ENCODE results near the gene SVEP1. TPM values are rescaled to one million over a fixed set of nuclear protein-coding genes. Genes with fewer than 3 reads are reported as not detected.
"Not testable (repeated sequence)": the region's sequence is repeated elsewhere in the genome, so short reads cannot be mapped to it uniquely, and the experiment has no call there.

The SVEP1 gene
- total RNA-seq, 6 experiments from 2014 or later, result 4.0 to 6.8 (median 5.8) TPM

DNA sequence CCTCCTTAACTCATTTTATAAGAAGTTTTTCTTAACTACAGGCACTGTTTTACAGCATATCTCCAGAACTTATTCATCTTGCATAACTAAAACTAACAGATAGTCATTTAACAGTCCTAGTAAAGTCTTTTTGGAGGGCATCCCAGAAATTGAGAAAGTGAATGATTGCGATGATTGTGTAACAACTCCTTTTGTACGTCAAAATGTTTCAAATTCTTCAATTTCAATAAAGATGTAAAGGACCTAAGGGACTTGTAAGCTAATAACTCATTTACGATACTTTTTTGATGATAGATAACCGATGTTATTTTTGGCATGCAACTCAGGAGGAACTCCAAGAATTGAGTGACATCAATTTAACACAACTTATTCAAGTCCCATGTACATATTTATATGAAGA lies 42.7 kb downstream of the SVEP1 start:
- H3K36me3 Mint-ChIP-seq (ENCODE audit: low read depth), result no peaks in the 10 kb centered on the region; the same call in 1 of the 2 replicates
- peak; percentile 65 for DNase-seq
- H3K4me1 Mint-ChIP-seq (ENCODE audit: low read depth), result peaks cover 41% of the 10 kb centered on the region
- no peak overlapping the region for H3K4me3 Mint-ChIP-seq
- H3K9me3 Mint-ChIP-seq, result no peaks in the 10 kb centered on the region
- peaks cover 7% of the 10 kb centered on the region; the same call in 1 of the 2 replicates for H3K27me3 Mint-ChIP-seq (ENCODE audit: insufficient read depth)
- TF ChIP-seq, protein P1, sequence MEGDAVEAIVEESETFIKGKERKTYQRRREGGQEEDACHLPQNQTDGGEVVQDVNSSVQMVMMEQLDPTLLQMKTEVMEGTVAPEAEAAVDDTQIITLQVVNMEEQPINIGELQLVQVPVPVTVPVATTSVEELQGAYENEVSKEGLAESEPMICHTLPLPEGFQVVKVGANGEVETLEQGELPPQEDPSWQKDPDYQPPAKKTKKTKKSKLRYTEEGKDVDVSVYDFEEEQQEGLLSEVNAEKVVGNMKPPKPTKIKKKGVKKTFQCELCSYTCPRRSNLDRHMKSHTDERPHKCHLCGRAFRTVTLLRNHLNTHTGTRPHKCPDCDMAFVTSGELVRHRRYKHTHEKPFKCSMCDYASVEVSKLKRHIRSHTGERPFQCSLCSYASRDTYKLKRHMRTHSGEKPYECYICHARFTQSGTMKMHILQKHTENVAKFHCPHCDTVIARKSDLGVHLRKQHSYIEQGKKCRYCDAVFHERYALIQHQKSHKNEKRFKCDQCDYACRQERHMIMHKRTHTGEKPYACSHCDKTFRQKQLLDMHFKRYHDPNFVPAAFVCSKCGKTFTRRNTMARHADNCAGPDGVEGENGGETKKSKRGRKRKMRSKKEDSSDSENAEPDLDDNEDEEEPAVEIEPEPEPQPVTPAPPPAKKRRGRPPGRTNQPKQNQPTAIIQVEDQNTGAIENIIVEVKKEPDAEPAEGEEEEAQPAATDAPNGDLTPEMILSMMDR (IDR thresholded peaks at IDR 0.05), result no peak
- no peak overlapping the region for H3K27ac Mint-ChIP-seq

DNA sequence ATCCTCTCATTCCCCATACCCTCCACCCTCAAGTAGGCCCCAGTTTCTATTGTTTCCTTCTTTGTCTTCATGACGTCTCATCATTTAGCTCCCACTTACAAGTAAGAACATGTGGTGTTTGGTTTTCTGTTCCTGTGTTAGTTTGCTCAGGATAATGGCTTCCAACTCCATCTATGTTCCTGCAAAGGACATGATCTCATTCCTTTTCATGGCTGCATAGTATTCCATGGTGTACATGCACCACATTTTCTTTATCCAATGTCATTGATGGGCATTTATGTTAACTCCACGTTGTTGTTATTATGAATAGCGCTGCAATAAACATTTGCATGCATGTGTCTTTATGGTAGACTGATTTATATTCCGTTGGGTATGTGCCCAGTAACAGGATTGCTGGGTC lies 45.4 kb downstream of the SVEP1 start:
- H3K9me3 Mint-ChIP-seq; H3K36me3 Mint-ChIP-seq (ENCODE audit: low read depth); H3K4me3 Mint-ChIP-seq; H3K27ac Mint-ChIP-seq; DNase-seq; H3K27me3 Mint-ChIP-seq (ENCODE audit: insufficient read depth): not testable (repeated sequence)
- H3K4me1 Mint-ChIP-seq (ENCODE audit: low read depth), result peaks cover 48% of the 10 kb centered on the region

DNA sequence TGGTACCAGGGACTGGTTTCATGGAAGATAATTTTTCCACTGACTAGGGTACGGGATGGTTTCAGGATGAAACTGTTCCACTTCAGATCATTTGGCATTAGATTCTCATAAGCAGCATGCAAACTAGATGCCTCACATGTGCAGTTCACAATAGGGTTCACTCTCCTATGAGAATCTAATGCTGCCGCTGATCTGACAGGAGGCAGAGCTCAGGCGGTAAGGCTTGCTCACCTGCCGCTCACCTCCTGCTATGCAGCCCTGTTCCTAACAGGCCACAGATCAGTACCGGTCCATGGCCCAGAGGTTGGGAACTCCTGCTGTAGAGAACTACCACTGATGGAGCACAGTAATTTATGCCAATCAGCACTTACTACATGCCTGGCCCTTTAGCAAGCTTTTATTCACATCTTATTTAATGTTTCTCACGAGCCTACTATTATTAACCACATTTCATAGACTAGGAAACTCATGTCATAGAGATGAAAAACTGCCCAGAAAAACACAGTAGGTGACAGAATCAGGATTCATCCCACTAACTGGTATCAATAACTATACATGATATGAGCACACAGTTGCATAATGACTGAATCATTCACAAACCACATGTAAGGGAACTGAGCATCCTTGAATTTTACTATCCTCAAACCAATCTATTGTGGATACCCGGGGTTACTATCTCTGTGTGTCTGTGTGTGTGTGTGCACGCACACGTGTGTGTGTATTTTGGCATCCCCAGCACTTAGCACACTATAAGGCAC lies 46.5 kb downstream of the SVEP1 start:
- Mint-ChIP-seq H3K27me3 (ENCODE audit: insufficient read depth) (peaks cover 4% of the 10 kb centered on the region; the same call in 1 of the 2 replicates), H3K9me3 (no peaks in the 10 kb centered on the region), H3K4me1 (ENCODE audit: low read depth) (peaks cover 37% of the 10 kb centered on the region), H3K4me3 (no peak overlapping the region), H3K36me3 (ENCODE audit: low read depth) (peaks cover 5% of the 10 kb centered on the region; the same call in 1 of the 2 replicates), H3K27ac (no peak overlapping the region)
- TF ChIP-seq, protein P1 (IDR thresholded peaks at IDR 0.05), result no peak
- DNase-seq, result no peak

DNA sequence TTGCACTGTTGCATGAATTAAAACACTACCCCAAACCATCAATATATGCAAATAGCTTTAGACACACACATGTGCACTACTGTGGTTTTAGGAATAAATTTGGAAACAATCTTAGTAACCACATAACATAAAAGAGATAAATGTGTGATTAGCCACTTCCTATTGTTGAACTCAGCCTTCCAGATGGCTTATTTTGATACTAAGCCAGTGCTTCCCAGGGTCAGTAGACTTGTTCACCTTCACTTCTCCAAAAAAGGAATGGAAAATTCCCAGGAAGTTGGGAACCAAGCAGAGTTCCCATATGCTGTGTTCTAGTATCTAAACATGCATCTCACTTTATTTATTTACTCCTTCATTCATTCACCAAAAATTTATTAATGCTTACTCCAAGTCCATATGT lies 47.8 kb downstream of the SVEP1 start:
- Mint-ChIP-seq H3K9me3 (no peaks in the 10 kb centered on the region), H3K27me3 (ENCODE audit: insufficient read depth) (peaks cover 4% of the 10 kb centered on the region; the same call in 1 of the 2 replicates), H3K36me3 (ENCODE audit: low read depth) (peaks cover 5% of the 10 kb centered on the region; the same call in 1 of the 2 replicates), H3K27ac (no peak overlapping the region), H3K4me3 (no peak overlapping the region), H3K4me1 (ENCODE audit: low read depth) (peaks cover 26% of the 10 kb centered on the region)
- no peak for DNase-seq
- TF ChIP-seq, protein P1 (IDR thresholded peaks at IDR 0.05), result no peak

DNA sequence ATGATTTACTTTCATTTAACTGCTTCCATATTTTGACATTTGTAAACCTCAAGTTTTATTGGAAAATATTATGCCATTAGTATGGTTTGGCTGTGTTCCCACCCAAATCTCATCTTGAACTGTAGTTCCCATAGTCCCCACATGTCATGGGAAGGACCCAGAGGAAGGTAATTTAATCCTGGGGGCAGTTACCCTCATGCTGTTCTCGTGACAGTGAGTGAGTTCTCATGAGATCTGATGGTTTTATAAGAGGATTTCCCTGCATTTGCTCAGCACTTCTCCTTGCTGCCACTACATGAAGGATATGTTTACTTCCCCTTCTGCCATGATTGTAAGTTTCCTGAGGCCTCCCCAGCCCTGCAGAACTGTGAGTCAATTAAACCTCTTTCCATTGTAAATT lies 48.3 kb downstream of the SVEP1 start:
- H3K4me3 Mint-ChIP-seq, result not testable (repeated sequence)

DNA sequence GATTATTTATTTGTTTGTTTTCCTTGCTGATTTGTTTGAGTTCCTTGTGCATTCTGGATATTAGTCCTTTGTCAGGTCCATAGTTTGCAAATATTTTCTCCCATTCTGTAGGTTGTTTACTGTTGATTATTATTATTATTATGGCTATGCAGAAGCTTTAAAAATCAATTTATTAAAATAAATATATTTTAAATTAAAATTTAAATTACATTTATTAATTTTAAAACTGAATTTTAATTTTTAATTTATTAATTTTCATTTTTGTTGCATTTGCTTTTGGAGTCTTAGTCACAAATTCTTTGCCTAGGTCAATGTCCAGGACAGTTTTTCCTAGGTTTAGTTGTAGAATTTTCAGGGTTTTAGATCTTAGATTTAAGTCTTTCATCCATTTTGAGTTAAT lies 50.9 kb downstream of the SVEP1 start:
- Mint-ChIP-seq H3K9me3 (no peaks in the 10 kb centered on the region), H3K27me3 (ENCODE audit: insufficient read depth) (no peaks in the 10 kb centered on the region), H3K27ac (no peak overlapping the region), H3K36me3 (ENCODE audit: low read depth) (0 out of 2 replicates have a peak, but pooled peaks cover 5% of the 10 kb centered on the region), H3K4me1 (ENCODE audit: low read depth) (peaks cover 26% of the 10 kb centered on the region), H3K4me3 (no peak overlapping the region)
- no peak for DNase-seq
- TF ChIP-seq, protein P1 (IDR thresholded peaks at IDR 0.05), result no peak

More for the DNA sequence above, 48.3 kb downstream of the SVEP1 start:
- H3K27me3 Mint-ChIP-seq (ENCODE audit: insufficient read depth); H3K36me3 Mint-ChIP-seq (ENCODE audit: low read depth); H3K27ac Mint-ChIP-seq; DNase-seq; H3K9me3 Mint-ChIP-seq: not testable (repeated sequence)
- H3K4me1 Mint-ChIP-seq (ENCODE audit: low read depth), result peaks cover 26% of the 10 kb centered on the region

Data from HFFc6 (cell line).